Activated CD4-positive, CD25-positive, alpha-beta regulatory T cell treated with anti-CD3 and anti-CD28 coated beads, Interleukin-2, amount 50 U/mL, for 72 hours (primary cell): ENCODE data around the gene AGAP1.

Source experiments
- DNase-seq: peaks from one replicate; pipeline ENCODE4 v3.0.0; 2021

The AGAP1 gene

DNA sequence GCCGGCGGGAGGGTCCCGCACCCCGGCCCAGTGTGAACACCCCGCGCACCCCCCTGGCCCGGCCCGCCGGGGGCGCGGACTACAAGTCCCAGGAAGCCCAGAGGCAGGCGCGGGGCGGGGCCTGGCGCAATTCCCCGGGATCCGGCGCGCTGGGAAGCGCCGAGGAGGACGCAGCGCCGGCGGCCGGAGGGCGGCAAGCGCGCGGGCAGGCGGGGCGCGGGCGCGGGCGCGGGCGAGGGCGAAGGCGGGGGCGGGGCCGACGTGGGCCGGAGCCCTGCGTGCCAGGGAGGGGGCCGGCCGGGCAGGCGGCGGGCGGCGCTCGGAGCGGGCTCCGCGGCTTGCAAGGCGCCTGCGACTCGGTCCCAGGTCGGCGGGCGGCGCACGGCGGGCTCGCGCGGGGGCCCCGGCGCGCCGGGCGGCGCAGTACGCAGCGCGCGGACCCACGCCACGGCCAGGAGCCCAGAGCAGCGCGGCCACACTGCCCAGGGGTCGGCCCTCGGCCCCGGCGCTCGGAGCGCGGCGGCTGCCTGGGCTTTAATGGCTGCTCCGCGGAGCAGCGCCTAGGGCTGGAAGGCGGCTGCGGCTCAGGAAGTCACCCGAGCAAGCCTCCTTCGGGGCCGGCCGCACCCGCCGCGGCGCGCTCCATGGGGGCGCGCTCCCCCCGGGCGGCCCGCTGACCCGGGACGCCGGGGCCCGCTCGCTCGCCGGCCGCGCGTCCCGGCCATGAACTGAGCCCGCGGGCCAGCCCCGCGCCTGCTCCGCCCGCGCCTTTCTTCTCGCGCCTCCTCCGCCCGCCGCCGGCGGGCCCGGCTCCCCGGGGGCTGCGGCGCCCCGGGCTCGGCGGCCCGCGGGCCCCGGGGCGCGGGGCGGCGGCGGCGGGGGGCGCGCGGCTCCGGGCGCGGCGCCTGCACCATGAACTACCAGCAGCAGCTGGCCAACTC is at the start of gene AGAP1:
AGAP1 (plus strand) TSS at position 269 of the 941 bp plus-strand sequence.
- no peak for DNase-seq

DNA sequence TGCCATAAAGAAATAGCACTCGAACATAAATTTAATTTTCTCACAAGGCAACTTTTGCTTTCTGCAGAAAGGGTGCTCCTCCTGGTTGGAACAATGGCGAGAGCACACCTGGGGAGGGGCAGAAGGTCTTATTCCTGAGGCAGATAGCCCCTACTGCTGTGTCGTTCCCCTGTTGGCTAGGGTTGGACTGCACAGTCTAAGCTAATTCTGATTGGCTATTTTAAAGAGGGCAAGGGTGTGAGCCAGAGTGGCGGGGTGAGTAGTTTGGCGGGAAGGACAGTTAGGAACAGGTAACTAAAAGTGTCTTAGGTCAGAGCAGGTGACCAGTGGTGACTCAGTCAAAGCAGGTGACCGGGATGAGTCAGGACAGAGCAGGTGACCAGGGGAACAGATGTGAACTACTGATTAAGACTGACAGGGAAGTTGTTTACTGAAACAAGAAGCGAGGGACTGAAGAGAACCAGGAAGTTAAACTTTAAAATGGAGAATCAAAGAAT is 49.7 kb upstream of the AGAP1 start:
- no peak for DNase-seq

DNA sequence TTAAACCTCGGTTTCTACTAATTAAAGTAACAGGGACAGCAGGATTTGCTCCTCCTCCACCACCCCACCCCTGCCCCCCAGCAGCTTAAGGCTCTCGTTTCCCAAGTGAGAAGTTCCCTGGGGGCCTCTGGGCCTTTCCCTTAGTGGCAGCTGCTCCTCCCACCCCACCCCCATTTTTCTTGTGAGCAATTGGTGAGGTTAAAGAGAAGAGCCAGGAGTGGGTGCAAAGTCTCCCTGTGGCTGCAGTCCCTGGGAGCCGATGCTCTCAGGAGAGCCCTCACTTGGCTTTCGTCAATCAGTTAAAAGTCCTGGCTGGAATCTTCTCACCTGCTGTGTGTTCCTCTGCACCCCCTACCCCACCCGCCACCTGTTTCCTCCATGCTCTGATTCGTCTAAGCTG is 48.7 kb upstream of the AGAP1 start:
- DNase-seq = no peak

DNA sequence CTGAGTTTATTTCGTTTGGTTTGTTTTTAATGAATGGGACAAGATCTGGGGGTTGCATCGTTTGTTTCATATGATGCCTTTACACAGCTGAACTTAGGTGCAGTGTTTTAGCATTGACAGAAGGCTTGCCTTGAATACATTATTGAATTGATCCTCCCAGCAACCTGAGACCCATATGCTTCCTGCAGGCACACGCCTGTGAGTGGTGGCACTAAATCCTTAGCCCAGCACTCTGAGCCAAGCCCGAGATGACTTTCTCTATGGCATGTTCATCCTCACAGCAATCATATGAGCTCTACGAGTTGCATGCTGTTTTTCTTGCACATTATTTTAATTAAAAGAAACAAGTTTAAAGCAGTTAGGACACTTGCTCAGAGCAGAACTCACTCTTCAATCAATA is 47.8 kb upstream of the AGAP1 start:
- DNase-seq = no peak

DNA sequence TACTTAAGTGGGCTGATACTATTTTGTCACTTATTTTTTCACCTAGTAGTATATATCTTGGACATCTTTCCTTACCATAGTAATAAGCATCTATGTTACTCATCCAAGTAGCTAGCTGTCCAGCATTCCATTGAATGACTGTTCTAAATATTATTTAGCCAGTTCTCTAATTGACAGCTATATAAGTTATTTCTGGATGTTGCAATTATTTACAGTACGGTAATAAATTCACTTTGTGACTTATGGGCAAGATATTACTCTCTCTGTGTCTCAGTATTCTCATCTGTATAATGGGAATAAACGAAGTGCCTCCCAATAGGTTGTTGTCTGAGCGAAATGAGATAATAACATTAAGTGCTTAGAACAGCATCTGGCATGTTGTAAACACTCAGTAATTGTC is 46.6 kb upstream of the AGAP1 start:
- DNase-seq = no peak

DNA sequence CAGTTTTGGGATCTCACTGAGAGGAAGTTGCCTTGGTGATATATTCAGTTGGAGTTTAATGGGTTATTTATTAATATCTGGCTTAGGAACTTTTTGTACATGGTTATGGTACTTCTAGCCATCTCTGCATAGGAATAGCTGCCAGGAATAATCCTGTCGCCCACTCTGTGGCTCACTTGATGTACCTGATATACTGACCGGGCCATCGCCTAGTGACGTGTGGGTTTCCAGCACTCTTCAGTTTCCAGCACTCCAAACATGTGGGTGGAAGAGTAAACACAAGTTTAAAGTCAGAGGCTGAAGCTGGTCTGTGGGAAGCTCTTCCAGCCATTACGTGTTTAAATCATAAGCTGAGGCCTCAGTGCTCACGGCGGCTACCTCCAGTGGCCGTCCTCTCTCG is 44.3 kb upstream of the AGAP1 start:
- no peak for DNase-seq

DNA sequence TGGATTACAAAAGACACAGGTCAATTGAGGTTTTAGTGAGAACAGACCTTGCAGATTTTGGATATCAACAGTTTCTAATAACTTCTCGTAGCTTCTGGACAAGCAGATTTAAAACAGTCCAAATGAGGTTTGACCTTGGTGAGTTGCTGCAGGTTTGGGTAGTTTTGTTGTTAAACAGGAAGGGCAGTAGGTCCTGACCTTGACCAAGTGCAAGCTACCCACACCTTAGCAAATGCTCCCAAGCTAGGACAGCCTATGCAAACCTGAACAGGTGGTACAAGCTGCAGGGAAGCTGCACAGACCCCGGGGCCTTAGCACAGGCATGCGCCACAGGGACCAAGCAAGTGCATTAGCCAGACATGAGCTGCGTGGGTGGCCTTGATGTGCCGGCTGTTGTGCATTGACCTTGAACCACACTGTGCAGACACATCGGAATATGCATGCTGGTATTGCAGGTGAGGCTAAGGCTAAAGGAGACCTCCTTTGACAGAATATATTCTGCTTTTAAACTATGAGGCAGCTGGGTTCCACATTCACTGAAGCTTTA is 40.2 kb upstream of the AGAP1 start:
- DNase-seq = no peak

DNA sequence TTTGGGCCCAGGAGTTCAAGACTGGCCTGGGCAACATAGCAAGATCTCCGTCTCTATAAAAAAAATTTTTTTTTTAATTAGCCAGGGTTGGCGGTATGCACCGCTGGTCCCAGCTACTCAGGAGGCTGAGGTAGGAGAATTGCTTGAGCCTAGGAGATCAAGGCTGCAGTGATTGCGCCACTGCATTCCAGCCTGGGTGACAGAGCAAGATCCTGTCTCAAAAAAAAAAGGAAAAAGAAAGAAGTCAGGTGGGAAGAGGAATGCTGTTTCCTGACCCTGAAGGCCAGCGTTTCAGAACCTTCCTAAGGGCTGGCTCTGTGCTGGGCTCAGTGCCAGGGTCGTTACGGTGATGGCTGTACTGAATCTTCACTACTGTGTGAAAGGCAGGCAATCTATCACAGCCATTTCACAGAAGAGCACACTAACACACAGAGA is 35.0 kb upstream of the AGAP1 start:
- DNase-seq = no peak

DNA sequence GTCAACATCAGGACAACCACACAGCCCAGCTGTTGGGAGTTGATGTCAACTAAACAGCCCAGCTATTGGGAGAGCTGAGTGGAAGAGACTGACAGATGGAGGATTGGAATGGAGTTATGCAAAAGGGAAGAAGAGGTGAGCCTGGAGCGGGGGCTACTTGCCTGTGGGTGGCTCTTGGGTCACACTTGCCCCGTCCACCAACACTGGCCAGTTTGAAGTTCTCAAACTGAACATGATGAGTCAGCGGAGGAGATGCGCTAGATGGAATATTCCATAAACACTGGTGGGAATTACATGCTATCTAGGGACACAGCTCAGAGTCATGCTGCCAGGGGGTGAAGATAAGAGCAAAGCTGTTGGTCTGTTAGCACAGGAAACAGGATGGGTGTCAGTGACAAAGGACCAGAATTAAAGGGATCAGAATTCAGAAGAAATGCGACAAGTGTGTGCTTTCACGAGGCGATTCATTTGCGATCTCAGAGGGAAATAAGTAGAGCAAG is 33.2 kb upstream of the AGAP1 start:
- no peak for DNase-seq

DNA sequence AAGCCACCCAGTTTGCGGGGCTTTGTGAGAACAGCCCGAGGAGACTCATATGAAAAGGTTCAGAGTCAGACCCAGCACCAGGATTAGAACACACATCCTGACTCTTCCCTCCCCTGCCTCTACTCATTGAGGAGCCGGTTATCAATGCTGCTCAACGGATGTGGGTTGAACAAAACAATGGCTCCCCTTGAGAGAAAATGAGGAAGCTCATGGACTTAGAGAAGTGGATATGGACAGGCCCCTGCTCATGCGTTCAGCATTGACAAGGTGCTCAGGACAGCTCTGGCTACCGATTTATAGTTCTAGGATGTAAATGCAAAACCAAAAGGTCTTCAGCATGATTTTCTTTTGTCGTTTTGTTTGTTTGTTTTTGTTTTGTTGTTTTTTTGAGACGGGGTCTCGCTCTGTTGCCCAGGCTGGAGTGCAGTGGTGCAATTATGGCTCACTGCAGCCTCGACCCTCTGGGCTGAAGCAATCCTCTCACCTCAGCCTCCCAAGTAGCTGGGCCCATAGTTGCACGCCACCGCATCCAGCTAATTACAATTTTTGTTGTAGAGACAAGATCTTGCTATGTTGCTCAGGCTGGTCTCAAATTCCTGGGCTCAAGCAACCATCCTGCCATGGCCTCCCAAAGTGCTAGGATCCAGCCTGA is 32.0 kb upstream of the AGAP1 start:
- no peak for DNase-seq

DNA sequence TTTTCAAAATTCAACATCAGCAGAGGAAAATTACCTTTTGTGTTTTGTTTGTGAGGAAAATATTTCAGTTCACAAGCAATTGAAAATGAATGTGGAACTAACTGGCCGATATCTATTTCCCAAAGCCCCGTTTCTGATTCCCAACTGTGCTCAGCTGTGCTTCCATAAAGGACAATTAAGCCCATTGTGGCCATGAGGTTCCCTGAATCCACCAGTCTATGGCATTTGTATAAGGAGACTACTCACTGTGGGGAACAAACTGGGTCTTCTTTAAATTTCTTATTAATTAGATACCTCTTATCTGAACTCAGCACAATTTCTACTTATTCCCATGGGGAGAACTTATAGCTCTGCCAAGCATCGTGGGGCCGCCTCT is 31.4 kb upstream of the AGAP1 start:
- no peak for DNase-seq

DNA sequence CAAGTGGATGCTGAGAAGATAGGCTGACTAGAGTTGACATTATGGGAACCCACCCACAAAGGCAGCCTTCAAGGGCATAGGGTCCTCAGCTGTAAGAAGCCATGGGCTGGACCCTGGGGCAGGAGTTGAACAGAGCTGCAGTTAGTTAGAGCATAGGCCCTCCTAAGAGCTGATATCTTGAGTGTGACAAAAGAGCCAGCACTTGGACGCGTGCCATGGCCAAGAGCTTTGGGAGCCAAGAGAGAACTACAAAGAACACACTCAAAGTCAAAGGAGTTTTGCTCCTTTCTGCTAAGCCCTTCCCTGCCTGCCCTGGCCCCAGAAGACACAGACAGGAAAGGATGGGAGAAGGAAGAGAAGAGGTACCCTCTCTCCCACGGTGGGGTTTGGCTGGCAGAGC is 29.9 kb upstream of the AGAP1 start:
- DNase-seq = no peak

DNA sequence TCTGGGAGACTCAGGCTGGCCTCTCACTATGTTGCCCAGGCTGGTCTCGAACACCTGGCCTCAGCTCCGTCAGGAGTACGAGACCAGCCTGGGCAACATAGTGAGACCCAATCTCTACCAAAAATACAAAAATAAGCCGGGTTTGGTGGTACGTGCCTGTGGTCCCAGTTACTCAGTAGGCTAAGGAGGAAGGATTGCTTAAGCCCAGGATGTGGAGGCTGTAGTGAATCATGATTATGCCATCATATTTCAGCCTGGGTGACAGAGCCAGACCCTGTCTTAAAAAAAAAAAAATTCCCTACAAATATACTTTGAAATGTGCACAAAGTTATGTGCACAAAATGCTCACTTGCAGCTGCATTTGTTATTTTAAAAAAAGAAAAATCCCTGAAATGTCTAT is 26.3 kb upstream of the AGAP1 start:
- DNase-seq = no peak

DNA sequence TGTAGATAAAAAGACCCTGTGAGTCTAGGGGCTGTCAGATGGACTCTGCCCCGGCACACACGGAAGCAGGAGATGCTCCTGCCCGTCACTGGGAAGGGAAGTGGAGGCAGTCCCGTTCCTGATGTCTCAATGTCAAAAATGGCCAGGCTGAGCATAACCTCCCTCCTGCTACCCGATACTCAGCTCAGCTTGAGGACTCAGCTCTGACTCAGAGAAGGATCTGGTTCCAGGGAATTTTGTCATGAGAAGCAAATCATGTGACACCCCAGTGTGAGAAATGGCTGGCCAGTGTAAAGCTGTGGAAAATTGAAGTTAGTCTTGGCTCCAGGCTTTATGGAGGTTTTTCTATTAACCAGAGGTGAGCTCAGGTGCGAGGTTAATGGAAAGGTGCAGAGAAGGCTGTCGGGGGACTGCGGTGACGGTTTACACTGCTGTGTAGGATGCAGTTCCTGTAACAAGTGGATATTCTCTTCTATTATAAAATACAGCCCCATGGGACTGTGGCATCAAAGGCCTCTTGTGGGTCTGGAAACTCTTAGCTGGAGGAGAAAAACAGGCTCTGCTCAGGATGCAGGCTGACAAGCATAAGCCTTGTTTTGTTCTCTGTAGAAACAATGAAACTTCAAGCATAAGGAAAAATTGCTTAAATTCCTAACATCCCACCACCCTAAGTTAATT is 24.7 kb upstream of the AGAP1 start:
- no peak for DNase-seq

DNA sequence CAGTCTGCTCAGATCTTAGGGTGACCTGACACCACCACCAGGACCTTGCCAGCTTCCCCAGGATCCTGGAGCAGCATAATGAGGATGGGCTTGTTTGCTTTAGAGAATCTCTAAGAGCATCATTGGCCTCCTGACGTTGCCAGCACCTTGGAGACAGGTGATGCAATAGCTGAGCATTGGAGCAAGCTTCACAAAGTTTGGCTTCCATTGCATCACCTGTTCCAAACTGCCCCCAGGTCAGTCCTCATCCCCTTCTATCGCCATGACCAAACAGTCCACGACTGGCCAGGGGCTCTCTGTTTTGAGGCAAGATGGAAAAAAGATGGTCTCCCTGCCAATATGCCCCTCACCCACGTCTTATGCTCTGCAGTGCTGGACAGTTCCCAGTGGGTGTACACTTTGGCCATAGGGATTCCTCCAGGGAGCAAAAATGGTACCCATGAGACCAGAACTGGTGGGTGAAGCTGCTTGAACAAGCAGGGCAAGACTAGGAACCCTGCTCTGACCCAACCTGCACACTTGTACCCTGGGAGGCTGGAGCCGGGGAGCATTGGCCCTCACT is 22.6 kb upstream of the AGAP1 start:
- no peak for DNase-seq

DNA sequence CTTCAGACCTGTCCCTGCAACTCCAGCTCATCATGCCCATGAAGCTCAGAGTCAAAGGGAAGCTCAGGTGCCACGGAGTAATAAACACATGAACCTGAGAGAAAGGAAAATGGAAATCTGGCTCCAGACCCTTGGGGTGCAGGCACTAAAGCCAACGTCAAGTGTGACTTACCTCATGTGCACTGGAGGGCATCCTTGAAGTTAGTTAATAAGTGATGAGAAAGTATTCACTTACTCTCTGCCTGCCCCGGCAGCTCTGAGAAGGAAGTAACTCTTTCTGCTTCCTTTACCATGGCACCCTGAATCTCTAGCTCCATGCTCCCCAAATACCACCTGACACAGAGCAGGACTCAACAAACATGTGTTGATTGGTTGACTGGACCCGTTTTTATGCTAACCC is 21.4 kb upstream of the AGAP1 start:
- DNase-seq = no peak

DNA sequence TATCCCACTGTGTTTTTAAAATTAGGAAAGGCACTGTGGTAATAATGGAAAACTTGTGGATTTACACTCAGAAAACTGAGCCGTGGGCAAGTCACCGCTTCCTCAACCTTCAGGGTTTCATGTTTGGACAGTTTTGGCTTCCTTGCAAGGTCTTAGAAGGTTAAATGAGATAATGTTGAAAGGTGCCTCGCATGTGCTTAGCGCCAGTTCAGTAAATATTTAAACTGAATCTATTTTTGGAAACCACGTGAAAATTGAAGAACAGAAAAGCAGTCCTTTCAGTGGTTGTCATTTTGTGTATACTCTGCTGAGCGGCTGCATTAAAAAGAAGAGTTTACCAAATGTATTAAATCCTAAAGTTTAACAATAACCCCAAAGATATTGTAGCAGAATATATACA is 15.2 kb upstream of the AGAP1 start:
- DNase-seq = no peak

DNA sequence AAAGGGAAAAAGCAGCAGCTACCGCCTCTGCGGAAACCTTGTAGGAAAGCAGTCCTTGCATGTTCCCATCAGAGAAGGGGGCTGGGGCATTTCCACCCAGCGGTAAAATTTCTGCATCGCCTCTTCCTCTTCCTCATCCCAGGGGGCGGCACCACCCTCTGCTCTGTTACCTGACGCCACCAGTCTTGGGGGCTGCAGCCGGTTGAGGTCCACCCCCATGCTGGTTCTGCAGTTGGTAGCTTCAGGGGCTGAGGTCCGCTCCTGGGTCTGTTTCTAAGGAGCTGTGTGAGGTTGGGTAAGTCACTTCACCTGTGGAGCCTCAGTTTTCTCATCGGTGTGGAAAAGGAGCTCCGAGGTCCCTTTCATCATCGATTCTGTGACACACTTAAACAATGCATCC is 14.2 kb upstream of the AGAP1 start:
- DNase-seq = no peak

DNA sequence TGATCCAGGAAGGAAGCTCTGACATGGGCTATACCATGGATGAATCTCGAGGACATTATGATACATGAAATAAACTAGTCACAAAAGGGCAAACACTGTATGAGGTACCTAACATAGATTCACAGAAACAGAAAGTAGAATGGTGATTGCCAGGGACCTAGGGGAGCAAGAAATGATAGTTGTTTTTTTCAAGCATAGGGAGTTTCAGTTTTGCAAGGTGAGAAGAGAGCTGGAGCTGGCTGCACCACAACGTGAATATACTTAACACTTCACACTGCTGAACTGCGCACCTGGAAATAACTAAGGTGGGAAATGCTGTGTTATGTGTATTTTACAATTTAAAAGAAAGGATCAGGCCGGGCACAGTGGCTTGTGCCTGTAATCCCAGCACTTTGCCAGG is 13.2 kb upstream of the AGAP1 start:
- DNase-seq = no peak

DNA sequence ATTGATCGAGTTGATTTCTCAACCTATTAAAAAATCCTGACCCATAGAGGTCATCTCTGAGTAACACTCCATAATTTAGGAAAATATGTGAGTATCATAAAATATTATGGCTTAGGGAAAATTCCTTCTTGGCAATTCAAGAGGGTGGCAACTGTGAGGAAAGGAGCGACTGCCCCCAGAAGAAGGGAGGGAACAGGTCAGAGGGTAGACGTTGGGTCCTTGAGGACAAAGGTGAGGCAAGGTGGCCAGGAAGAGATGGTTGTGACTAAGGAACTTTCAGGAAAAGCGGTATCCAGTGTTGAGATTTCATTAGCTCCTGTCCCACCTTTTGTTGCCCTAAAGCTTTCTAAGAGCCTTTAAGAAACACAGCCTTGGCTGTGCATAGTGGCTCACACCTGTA is 10.5 kb upstream of the AGAP1 start:
- no peak for DNase-seq

DNA sequence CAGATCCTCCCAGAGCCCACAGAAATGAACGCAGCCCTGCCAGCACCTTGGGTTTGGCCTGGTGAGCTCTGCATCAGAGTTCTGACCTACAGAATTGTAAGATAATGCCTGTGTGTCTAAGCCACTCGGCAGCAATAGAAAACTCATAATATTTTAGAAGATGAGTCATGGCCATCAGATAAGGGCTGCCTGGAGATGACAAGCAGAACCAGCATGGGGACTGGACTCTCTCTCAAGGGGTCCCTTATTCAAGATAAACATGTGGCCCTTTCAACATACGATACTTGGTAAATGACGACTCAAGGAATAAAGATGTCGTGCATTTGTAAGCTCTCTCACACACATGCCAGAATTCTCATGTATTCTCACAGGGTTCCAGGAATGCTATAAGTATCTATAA is 8.5 kb upstream of the AGAP1 start:
- no peak for DNase-seq

DNA sequence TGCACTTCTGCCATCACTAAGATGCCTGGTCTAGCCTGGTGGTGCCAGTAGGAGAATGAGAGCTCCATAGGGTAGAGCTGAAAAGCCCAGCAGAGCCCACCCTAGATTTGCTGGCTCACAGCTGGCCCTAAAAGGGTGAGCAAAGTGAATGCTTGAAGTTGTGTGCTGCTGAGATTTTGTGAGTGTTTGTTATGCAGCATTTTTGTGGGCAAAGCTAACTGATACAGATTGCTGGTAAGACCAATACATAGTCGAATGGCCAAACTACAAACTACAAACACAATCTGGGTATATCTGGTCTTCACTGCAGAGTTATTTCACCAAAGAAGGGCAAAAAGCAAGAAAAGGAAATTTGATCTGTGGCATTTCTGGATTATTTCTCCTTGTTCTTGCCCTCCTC is 7.1 kb upstream of the AGAP1 start:
- no peak for DNase-seq

DNA sequence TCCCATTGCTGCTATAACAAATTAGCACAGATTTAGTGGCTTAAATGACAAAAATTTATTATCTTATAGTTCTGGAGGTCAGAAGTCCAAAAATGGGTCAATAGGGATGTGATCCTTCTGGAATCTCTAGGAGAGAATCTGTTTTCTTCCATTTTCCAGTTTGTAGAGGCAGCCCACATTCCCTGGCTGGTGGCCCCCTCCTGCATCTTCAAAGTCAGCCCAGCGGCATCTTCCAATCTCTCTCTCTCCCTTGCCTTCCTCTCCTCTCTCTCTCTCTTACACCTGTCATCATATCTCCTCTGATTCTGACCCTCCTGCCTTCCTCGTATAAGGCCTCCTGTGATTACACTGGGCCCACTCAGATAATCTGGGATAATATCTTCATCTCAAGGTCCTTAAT is 3.9 kb upstream of the AGAP1 start:
- no peak for DNase-seq
